Measurements from ENCODE around the gene KHDC3L.

KHDC3L gene

GRCh38 chr6:73362358-73362757 is at the start of gene KHDC3L:
KHDC3L (plus strand) TSS chr6:73362658; CDS start chr6:73362730, 72 bp downstream.
- H3K4me1 ChIP-seq (ENCODE audit: insufficient read depth, low read length), result no peaks in the 10 kb centered on the region
- no peak within 1 kb of the TSS for H3K9ac ChIP-seq (ENCODE audit: low read depth, low read length)
- H3K36me3 ChIP-seq (ENCODE audit: insufficient read depth, low read length), result no peaks in the 10 kb centered on the region
- H3K9me3 ChIP-seq (ENCODE audit: control insufficient read depth, insufficient read depth, low read length), result no peaks in the 10 kb centered on the region; the same call in 1 of the 2 replicates

- no peaks in the 10 kb centered on the region; the same call in 1 of the 2 replicates for H3K9me3 ChIP-seq (ENCODE audit: control insufficient read depth, insufficient read depth, low read length)
- H3K9ac ChIP-seq (ENCODE audit: low read depth, low read length), result no peak overlapping the region
- H3K36me3 ChIP-seq (ENCODE audit: insufficient read depth, low read length), result no peaks in the 10 kb centered on the region
- H3K4me1 ChIP-seq (ENCODE audit: insufficient read depth, low read length), result no peaks in the 10 kb centered on the region
Observed at GRCh38 chr6:73314577-73315492, 47.6 kb upstream of the KHDC3L start.

- Histone ChIP-seq H3K9ac (ENCODE audit: low read depth, low read length) (no peak overlapping the region), H3K9me3 (ENCODE audit: control insufficient read depth, insufficient read depth, low read length) (no peaks in the 10 kb centered on the region), H3K4me1 (ENCODE audit: insufficient read depth, low read length) (no peaks in the 10 kb centered on the region), H3K36me3 (ENCODE audit: insufficient read depth, low read length) (no peaks in the 10 kb centered on the region)
Observed at GRCh38 chr6:73323323-73323722, 39.1 kb upstream of the KHDC3L start.

GRCh38 chr6:73325656-73326055 is 36.8 kb upstream of the KHDC3L start:
- Histone ChIP-seq H3K9me3 (ENCODE audit: control insufficient read depth, insufficient read depth, low read length) (no peaks in the 10 kb centered on the region), H3K9ac (ENCODE audit: low read depth, low read length) (no peak overlapping the region), H3K36me3 (ENCODE audit: insufficient read depth, low read length) (no peaks in the 10 kb centered on the region)

GRCh38 chr6:73328790-73329189 is 33.7 kb upstream of the KHDC3L start:
- H3K4me1 ChIP-seq (ENCODE audit: insufficient read depth, low read length), result no peaks in the 10 kb centered on the region
- H3K36me3 ChIP-seq (ENCODE audit: insufficient read depth, low read length), result no peaks in the 10 kb centered on the region
- H3K9me3 ChIP-seq (ENCODE audit: control insufficient read depth, insufficient read depth, low read length), result no peaks in the 10 kb centered on the region
- H3K9ac ChIP-seq (ENCODE audit: low read depth, low read length), result no peak overlapping the region

More at GRCh38 chr6:73325656-73326055, 36.8 kb upstream of the KHDC3L start:
- H3K4me1 ChIP-seq (ENCODE audit: insufficient read depth, low read length), result no peaks in the 10 kb centered on the region

- Histone ChIP-seq H3K9ac (ENCODE audit: low read depth, low read length) (no peak overlapping the region), H3K36me3 (ENCODE audit: insufficient read depth, low read length) (no peaks in the 10 kb centered on the region), H3K9me3 (ENCODE audit: control insufficient read depth, insufficient read depth, low read length) (no peaks in the 10 kb centered on the region), H3K4me1 (ENCODE audit: insufficient read depth, low read length) (no peaks in the 10 kb centered on the region)
Observed at GRCh38 chr6:73329201-73329600, 33.3 kb upstream of the KHDC3L start.

GRCh38 chr6:73339340-73339739 is 23.1 kb upstream of the KHDC3L start:
- Histone ChIP-seq H3K9me3 (ENCODE audit: control insufficient read depth, insufficient read depth, low read length) (no peaks in the 10 kb centered on the region), H3K9ac (ENCODE audit: low read depth, low read length) (no peak overlapping the region), H3K4me1 (ENCODE audit: insufficient read depth, low read length) (peaks cover 13% of the 10 kb centered on the region), H3K36me3 (ENCODE audit: insufficient read depth, low read length) (no peaks in the 10 kb centered on the region)

GRCh38 chr6:73340048-73340447 is 22.4 kb upstream of the KHDC3L start:
- H3K9ac ChIP-seq (ENCODE audit: low read depth, low read length), result no peak overlapping the region
- H3K4me1 ChIP-seq (ENCODE audit: insufficient read depth, low read length), result peaks cover 13% of the 10 kb centered on the region

GRCh38 chr6:73341335-73341734 is 21.1 kb upstream of the KHDC3L start:
- Histone ChIP-seq H3K4me1 (ENCODE audit: insufficient read depth, low read length) (peaks cover 13% of the 10 kb centered on the region), H3K9ac (ENCODE audit: low read depth, low read length) (no peak overlapping the region), H3K36me3 (ENCODE audit: insufficient read depth, low read length) (no peaks in the 10 kb centered on the region), H3K9me3 (ENCODE audit: control insufficient read depth, insufficient read depth, low read length) (no peaks in the 10 kb centered on the region)

More at GRCh38 chr6:73340048-73340447, 22.4 kb upstream of the KHDC3L start:
- Histone ChIP-seq H3K9me3 (ENCODE audit: control insufficient read depth, insufficient read depth, low read length) (no peaks in the 10 kb centered on the region), H3K36me3 (ENCODE audit: insufficient read depth, low read length) (no peaks in the 10 kb centered on the region)

GRCh38 chr6:73342174-73342573 is 20.3 kb upstream of the KHDC3L start:
- no peaks in the 10 kb centered on the region for H3K36me3 ChIP-seq (ENCODE audit: insufficient read depth, low read length)
- peaks cover 13% of the 10 kb centered on the region for H3K4me1 ChIP-seq (ENCODE audit: insufficient read depth, low read length)
- no peaks in the 10 kb centered on the region for H3K9me3 ChIP-seq (ENCODE audit: control insufficient read depth, insufficient read depth, low read length)
- no peak overlapping the region for H3K9ac ChIP-seq (ENCODE audit: low read depth, low read length)

GRCh38 chr6:73343164-73343563 is 19.3 kb upstream of the KHDC3L start:
- Histone ChIP-seq H3K4me1 (ENCODE audit: insufficient read depth, low read length) (peaks cover 13% of the 10 kb centered on the region), H3K36me3 (ENCODE audit: insufficient read depth, low read length) (no peaks in the 10 kb centered on the region), H3K9me3 (ENCODE audit: control insufficient read depth, insufficient read depth, low read length) (no peaks in the 10 kb centered on the region), H3K9ac (ENCODE audit: low read depth, low read length) (no peak overlapping the region)

- H3K36me3 ChIP-seq (ENCODE audit: insufficient read depth, low read length), result no peaks in the 10 kb centered on the region
- H3K4me1 ChIP-seq (ENCODE audit: insufficient read depth, low read length), result peaks cover 18% of the 10 kb centered on the region
- H3K9me3 ChIP-seq (ENCODE audit: control insufficient read depth, insufficient read depth, low read length), result no peaks in the 10 kb centered on the region
- no peak overlapping the region for H3K9ac ChIP-seq (ENCODE audit: low read depth, low read length)
Observed at GRCh38 chr6:73348550-73349204, 13.8 kb upstream of the KHDC3L start.

- peak overlapping the region; percentile 7; the same call in 1 of the 2 replicates for H3K9ac ChIP-seq (ENCODE audit: low read depth, low read length)
- H3K36me3 ChIP-seq (ENCODE audit: insufficient read depth, low read length), result no peaks in the 10 kb centered on the region
- H3K4me1 ChIP-seq (ENCODE audit: insufficient read depth, low read length), result peaks cover 18% of the 10 kb centered on the region
- no peaks in the 10 kb centered on the region for H3K9me3 ChIP-seq (ENCODE audit: control insufficient read depth, insufficient read depth, low read length)
Observed at GRCh38 chr6:73349311-73349710, 13.1 kb upstream of the KHDC3L start.

- peaks cover 18% of the 10 kb centered on the region for H3K4me1 ChIP-seq (ENCODE audit: insufficient read depth, low read length)
- no peak within 1 kb of the TSS; the same call in 1 of the 2 replicates for H3K9ac ChIP-seq (ENCODE audit: low read depth, low read length)
- no peaks in the 10 kb centered on the region for H3K9me3 ChIP-seq (ENCODE audit: control insufficient read depth, insufficient read depth, low read length)
- no peaks in the 10 kb centered on the region for H3K36me3 ChIP-seq (ENCODE audit: insufficient read depth, low read length)
Observed at GRCh38 chr6:73353636-73354593, 8.5 kb upstream of the KHDC3L start, which contains the start of gene DPPA5. DPPA5 (minus strand) TSS chr6:73354276; CDS start chr6:73354225, 51 bp downstream.

All from ES-I3 (cell line).